Parathyroid adenoma (tissue), 2 donors: ENCODE results near the gene PCDHA4.

Experiments used
- H2AFZ ChIP-seq: fragments of 300-600 bp; sonication (generic); one replicate; pipeline ENCODE4 v1.7.0; 2017; ENCODE audit warnings: antibody characterized with exemption, mild to moderate bottlenecking
- H3K27ac ChIP-seq: fragments of 300-600 bp; sonication (generic); one replicate; pipeline ENCODE4 v1.7.0; 2017
- H3K27me3 ChIP-seq: fragments of 300-600 bp; sonication (generic); one replicate; pipeline ENCODE4 v1.7.0; 2017; ENCODE audit warnings: low read length; ENCODE audit not compliant: control insufficient read depth, insufficient read depth
- H3K36me3 ChIP-seq: fragments of 300-600 bp; sonication (generic); one replicate; pipeline ENCODE4 v1.7.0; 2017; ENCODE audit warnings: low read length; ENCODE audit not compliant: control insufficient read depth, insufficient read depth
- H3K4me1 ChIP-seq: fragments of 300-600 bp; sonication (generic); one replicate; pipeline ENCODE4 v1.7.0; 2017; ENCODE audit warnings: control low read depth
- H3K4me2 ChIP-seq: fragments of 300-600 bp; sonication (generic); one replicate; pipeline ENCODE4 v1.7.0; 2017; ENCODE audit warnings: low read length
- H3K4me3 ChIP-seq: fragments of 300-600 bp; sonication (generic); one replicate; pipeline ENCODE4 v1.7.0; 2017; ENCODE audit warnings: low read depth, low read length
- H3K79me2 ChIP-seq: fragments of 300-600 bp; sonication (generic); one replicate; pipeline ENCODE4 v1.7.0; 2017; ENCODE audit warnings: control low read depth
- H3K9ac ChIP-seq: fragments of 300-600 bp; sonication (generic); one replicate; pipeline ENCODE4 v1.7.0; 2017; ENCODE audit warnings: mild to moderate bottlenecking
- H3K9me3 ChIP-seq: fragments of 300-600 bp; sonication (generic); one replicate; pipeline ENCODE4 v1.7.0; 2017; ENCODE audit warnings: low read length; ENCODE audit not compliant: control insufficient read depth
- CTCF ChIP-seq: fragments of 300-600 bp; sonication (generic); IDR thresholded peaks from one replicate; pipeline ENCODE4 v1.7.0; 2017; ENCODE audit warnings: antibody characterized with exemption, mild to moderate bottlenecking
- donor health status: primary hyperparathyroidism.

The PCDHA4 gene

GRCh38 chr5:140855772-140856674 is 49.2 kb downstream of the PCDHA4 start, which contains the start of gene PCDHA10:
Gene PCDHA10 (plus strand): TSS chr5:140855897. CDS start chr5:140856049, 152 bp downstream.
- H3K9me3 ChIP-seq = no peaks in the 10 kb centered on the region
- no peaks in the 10 kb centered on the region for H3K4me1 ChIP-seq
- peaks cover 3% of the 10 kb centered on the region for H3K79me2 ChIP-seq
- H3K9ac ChIP-seq = peak within 1 kb of the TSS; percentile 23
- H3K4me2 ChIP-seq = peak within 1 kb of the TSS; percentile 65
- H3K36me3 ChIP-seq = no peaks in the 10 kb centered on the region
- H3K27me3 ChIP-seq = no peaks in the 10 kb centered on the region
- H3K4me3 ChIP-seq = peak within 1 kb of the TSS; percentile 51
- peak; percentile 52 for TF ChIP-seq CTCF
- H2AFZ ChIP-seq = peak within 1 kb of the TSS; percentile 72
- H3K27ac ChIP-seq = peak within 1 kb of the TSS; percentile 96

- H3K4me3 ChIP-seq = peak overlapping the region; percentile 51
- peak overlapping the region; percentile 96 for H3K27ac ChIP-seq
- no peaks in the 10 kb centered on the region for H3K27me3 ChIP-seq
- H3K9me3 ChIP-seq = no peaks in the 10 kb centered on the region
- H3K4me1 ChIP-seq = no peaks in the 10 kb centered on the region
- H3K4me2 ChIP-seq = peak overlapping the region; percentile 65
- peaks cover 3% of the 10 kb centered on the region for H3K79me2 ChIP-seq
- no peak overlapping the region for H2AFZ ChIP-seq
- no peak for TF ChIP-seq CTCF
- no peaks in the 10 kb centered on the region for H3K36me3 ChIP-seq
- no peak overlapping the region for H3K9ac ChIP-seq
These were observed 50.5 kb downstream of the PCDHA4 start for GRCh38 chr5:140857177-140857986.

- H3K4me2 ChIP-seq = no peak overlapping the region
- no peaks in the 10 kb centered on the region for H3K27me3 ChIP-seq
- no peak overlapping the region for H3K4me3 ChIP-seq
- no peak overlapping the region for H2AFZ ChIP-seq
- no peak for TF ChIP-seq CTCF
- no peak overlapping the region for H3K27ac ChIP-seq
- peaks cover 3% of the 10 kb centered on the region for H3K79me2 ChIP-seq
- H3K4me1 ChIP-seq = no peaks in the 10 kb centered on the region
- H3K36me3 ChIP-seq = no peaks in the 10 kb centered on the region
- H3K9me3 ChIP-seq = no peaks in the 10 kb centered on the region
- no peak overlapping the region for H3K9ac ChIP-seq
These were observed 51.0 kb downstream of the PCDHA4 start for GRCh38 chr5:140857987-140858240.

- no peak for TF ChIP-seq CTCF
These were observed 55.8 kb downstream of the PCDHA4 start for GRCh38 chr5:140862441-140863295.

More at GRCh38 chr5:140862441-140863295, 55.8 kb downstream of the PCDHA4 start:
- H3K9me3 ChIP-seq = no peaks in the 10 kb centered on the region
- no peak overlapping the region for H2AFZ ChIP-seq
- H3K79me2 ChIP-seq = peaks cover 3% of the 10 kb centered on the region
- no peaks in the 10 kb centered on the region for H3K4me1 ChIP-seq
- H3K27ac ChIP-seq = no peak overlapping the region
- H3K4me2 ChIP-seq = no peak overlapping the region
- no peaks in the 10 kb centered on the region for H3K36me3 ChIP-seq
- no peak overlapping the region for H3K4me3 ChIP-seq
- H3K9ac ChIP-seq = no peak overlapping the region
- H3K27me3 ChIP-seq = no peaks in the 10 kb centered on the region
